Tibial nerve (tissue), 4 donors: ENCODE results near the gene CYP4V2.

ENCODE experiments used
- EP300 ChIP-seq, 2 donors: sonication (generic); formaldehyde crosslinking; IDR thresholded peaks; one replicate each; pipeline ENCODE4 v1.6.1; 2017; ENCODE audit warnings: antibody characterized with exemption in 2 of 2, mild to moderate bottlenecking in 1 of 2
- POLR2A ChIP-seq, 2 donors: fragments of 450-650 bp; IDR thresholded peaks; one replicate each; pipeline ENCODE4 v1.6.1; 2017; ENCODE audit warnings: antibody characterized with exemption in 2 of 2, mild to moderate bottlenecking in 2 of 2, moderate library complexity in 2 of 2
- TF ChIP-seq, protein P1 (sequence below), 5 experiments: fragments of 200-600 bp in 3 of 5; fragments of 450-650 bp in 2 of 5; sonication (generic) in 3 of 5; IDR thresholded peaks; one replicate each; pipeline ENCODE4 v1.5.1; 2016 to 2019; ENCODE audit warnings: antibody characterized with exemption in 5 of 5, mild to moderate bottlenecking in 3 of 5, moderate library complexity in 2 of 5

- TF ChIP-seq POLR2A (IDR thresholded peaks at IDR 0.05) (no peak), EP300 (IDR thresholded peaks at IDR 0.05) (no peak)
- TF ChIP-seq, protein P1, sequence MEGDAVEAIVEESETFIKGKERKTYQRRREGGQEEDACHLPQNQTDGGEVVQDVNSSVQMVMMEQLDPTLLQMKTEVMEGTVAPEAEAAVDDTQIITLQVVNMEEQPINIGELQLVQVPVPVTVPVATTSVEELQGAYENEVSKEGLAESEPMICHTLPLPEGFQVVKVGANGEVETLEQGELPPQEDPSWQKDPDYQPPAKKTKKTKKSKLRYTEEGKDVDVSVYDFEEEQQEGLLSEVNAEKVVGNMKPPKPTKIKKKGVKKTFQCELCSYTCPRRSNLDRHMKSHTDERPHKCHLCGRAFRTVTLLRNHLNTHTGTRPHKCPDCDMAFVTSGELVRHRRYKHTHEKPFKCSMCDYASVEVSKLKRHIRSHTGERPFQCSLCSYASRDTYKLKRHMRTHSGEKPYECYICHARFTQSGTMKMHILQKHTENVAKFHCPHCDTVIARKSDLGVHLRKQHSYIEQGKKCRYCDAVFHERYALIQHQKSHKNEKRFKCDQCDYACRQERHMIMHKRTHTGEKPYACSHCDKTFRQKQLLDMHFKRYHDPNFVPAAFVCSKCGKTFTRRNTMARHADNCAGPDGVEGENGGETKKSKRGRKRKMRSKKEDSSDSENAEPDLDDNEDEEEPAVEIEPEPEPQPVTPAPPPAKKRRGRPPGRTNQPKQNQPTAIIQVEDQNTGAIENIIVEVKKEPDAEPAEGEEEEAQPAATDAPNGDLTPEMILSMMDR (IDR thresholded peaks at IDR 0.05) = no peak
Measured at GRCh38 chr4:186203406-186203805, 12.0 kb downstream of the CYP4V2 start.
